Adrenal gland (tissue), 5 donors: Measurements from ENCODE around the gene FAM167B.

Source experiments
- POLR2A ChIP-seq, 2 donors: fragments of 450-650 bp; IDR thresholded peaks; one replicate each; pipeline ENCODE4 v1.6.1; 2017; ENCODE audit warnings: antibody characterized with exemption in 2 of 2, mild to moderate bottlenecking in 2 of 2, moderate library complexity in 1 of 2
- TF ChIP-seq, protein P1 (sequence below), 6 experiments: fragments of 450-650 bp in 4 of 6; fragments of 200-600 bp in 2 of 6; sonication (generic) in 1 of 6; IDR thresholded peaks; 1 replicate in 5 of 6; 2 replicates in 1 of 6; pipeline versions ENCODE4 v1.5.1 to v1.8.0; 2016 to 2021; ENCODE audit warnings: antibody characterized with exemption in 6 of 6, mild to moderate bottlenecking in 2 of 6, moderate library complexity in 1 of 6
- donor health status: DM: no; HTN: no; CAD: no.

GRCh38 chr1:32198237-32199042 lies 48.6 kb upstream of the FAM167B start:
- TF ChIP-seq, protein P1, sequence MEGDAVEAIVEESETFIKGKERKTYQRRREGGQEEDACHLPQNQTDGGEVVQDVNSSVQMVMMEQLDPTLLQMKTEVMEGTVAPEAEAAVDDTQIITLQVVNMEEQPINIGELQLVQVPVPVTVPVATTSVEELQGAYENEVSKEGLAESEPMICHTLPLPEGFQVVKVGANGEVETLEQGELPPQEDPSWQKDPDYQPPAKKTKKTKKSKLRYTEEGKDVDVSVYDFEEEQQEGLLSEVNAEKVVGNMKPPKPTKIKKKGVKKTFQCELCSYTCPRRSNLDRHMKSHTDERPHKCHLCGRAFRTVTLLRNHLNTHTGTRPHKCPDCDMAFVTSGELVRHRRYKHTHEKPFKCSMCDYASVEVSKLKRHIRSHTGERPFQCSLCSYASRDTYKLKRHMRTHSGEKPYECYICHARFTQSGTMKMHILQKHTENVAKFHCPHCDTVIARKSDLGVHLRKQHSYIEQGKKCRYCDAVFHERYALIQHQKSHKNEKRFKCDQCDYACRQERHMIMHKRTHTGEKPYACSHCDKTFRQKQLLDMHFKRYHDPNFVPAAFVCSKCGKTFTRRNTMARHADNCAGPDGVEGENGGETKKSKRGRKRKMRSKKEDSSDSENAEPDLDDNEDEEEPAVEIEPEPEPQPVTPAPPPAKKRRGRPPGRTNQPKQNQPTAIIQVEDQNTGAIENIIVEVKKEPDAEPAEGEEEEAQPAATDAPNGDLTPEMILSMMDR (IDR thresholded peaks at IDR 0.05), result no peak
- no peak for TF ChIP-seq POLR2A (IDR thresholded peaks at IDR 0.05)
